K562 (cell line): ENCODE measurements around the gene PRR35. TPM values are rescaled to one million over a fixed set of nuclear protein-coding genes. Genes with fewer than 3 reads are reported as not detected.

ENCODE experiments used
- ATAC-seq: fragments of 200-7000 bp; cut with Tn5 transposase; 3 replicates; pipeline ENCODE4 v1.9.1; 2020; ENCODE audit warnings: moderate library complexity
- BruUV-seq: library from RNA; stranded (reverse); fragments of 400-500 nt; replicated peaks from 2 replicates; lab custom pipeline; 2021; lab: Mats Ljungman, UMichigan
- CTCF ChIA-PET: fragments of 300-600 bp; formaldehyde crosslinking; extraction: SDS; loops from one replicate; lab custom pipeline; 2021; ENCODE audit warnings: low intra/inter-chr PET ratio; lab: Yijun Ruan, JAX
- POLR2A ChIA-PET: fragments of 300-600, 350-650 bp; sonication (Branson Sonifier 250); formaldehyde crosslinking; extraction: SDS; loops from one replicate; lab custom pipeline; 2021; ENCODE audit warnings: antibody characterized with exemption, inconsistent platforms; lab: Yijun Ruan, JAX
- DNase-seq, 4 experiments: peaks; one replicate each; pipeline versions ENCODE4 v3.0.0 to v3.0.0-alpha.2; 2011 to 2018; ENCODE audit warnings: low spot score in 3 of 4, mixed read lengths in 3 of 4; ENCODE audit errors: extremely low read depth in 1 of 4
- FAIRE-seq: peaks from 2 replicates; lab custom pipeline; 2011; peaks lifted over from hg19 to GRCh38; lab: Jason Lieb, UNC
- H2AFZ ChIP-seq: 2 replicates; pipeline ENCODE4 v1.6.0; 2011; ENCODE audit warnings: low read depth, low read length, control low read depth, inconsistent platforms
- H3K27ac ChIP-seq: fragments of 200-600 bp; 3 replicates; pipeline ENCODE4 v1.8.0; 2011; ENCODE audit warnings: low read depth, mild to moderate bottlenecking, control low read depth, inconsistent platforms, low read length, moderate library complexity, mixed read lengths; ENCODE audit errors: extremely low read depth
- H3K27me3 ChIP-seq, 2 experiments: fragments of 300-600 bp in 1 of 2; 2 replicates in 1 of 2; 3 replicates in 1 of 2; pipeline versions ENCODE4 v1.6.0 to v1.8.0; 2011; ENCODE audit warnings: inconsistent platforms in 2 of 2, low read length in 2 of 2, mild to moderate bottlenecking in 1 of 2, mixed read lengths in 1 of 2, moderate library complexity in 1 of 2; ENCODE audit not compliant: control insufficient read depth in 2 of 2, insufficient read depth in 2 of 2
- H3K36me3 ChIP-seq: fragments of 300-600 bp; 3 replicates; pipeline ENCODE4 v1.8.0; 2011; ENCODE audit warnings: mild to moderate bottlenecking, low read length, inconsistent platforms; ENCODE audit not compliant: control insufficient read depth, insufficient read depth
- H3K4me1 ChIP-seq, 2 experiments: fragments of 200-600 bp in 1 of 2; replicated peaks in 1 of 2; 2 replicates in 1 of 2; 3 replicates in 1 of 2; pipeline versions ENCODE4 v1.5.1 to v1.8.0; 2011; ENCODE audit warnings: inconsistent platforms in 2 of 2, low read length in 2 of 2, mild to moderate bottlenecking in 1 of 2, mixed read lengths in 1 of 2, moderate library complexity in 1 of 2; ENCODE audit not compliant: control insufficient read depth in 2 of 2, insufficient read depth in 2 of 2
- H3K4me2 ChIP-seq: 2 replicates; pipeline ENCODE4 v1.6.1; 2011; ENCODE audit warnings: low read length, control low read depth, inconsistent platforms, mixed read lengths; ENCODE audit not compliant: insufficient read depth
- H3K4me3 ChIP-seq: fragments of 200-600 bp; sonication (generic), shearing (Covaris generic); 2 replicates; pipeline ENCODE4 v1.5.1; 2016; ENCODE audit warnings: control low read depth, inconsistent platforms
- H3K79me2 ChIP-seq: fragments of 200-600 bp; 3 replicates; pipeline ENCODE4 v1.8.0; 2011; ENCODE audit warnings: low read length, inconsistent platforms; ENCODE audit not compliant: control insufficient read depth, insufficient read depth
- H3K9ac ChIP-seq, 2 experiments: 2 replicates each; pipeline versions ENCODE4 v1.6.0 to v1.6.1; 2011; ENCODE audit warnings: low read depth in 2 of 2, low read length in 2 of 2, control low read depth in 1 of 2, inconsistent platforms in 1 of 2, mild to moderate bottlenecking in 1 of 2, mixed read lengths in 1 of 2; ENCODE audit not compliant: insufficient read depth in 1 of 2
- H3K9me1 ChIP-seq: one replicate; pipeline ENCODE4 v1.6.0; 2011; ENCODE audit warnings: inconsistent platforms, mild to moderate bottlenecking, low read length, moderate library complexity; ENCODE audit not compliant: control insufficient read depth, insufficient read depth
- H3K9me3 ChIP-seq: replicated peaks from 2 replicates; pipeline ENCODE4 v1.5.1; 2011; ENCODE audit warnings: low read depth, low read length, inconsistent platforms; ENCODE audit not compliant: control insufficient read depth, insufficient read depth
- H4K20me1 ChIP-seq: replicated peaks from 2 replicates; pipeline ENCODE4 v1.6.1; 2011; ENCODE audit warnings: low read length, inconsistent platforms, mixed read lengths; ENCODE audit not compliant: control insufficient read depth, insufficient read depth
- CHCHD3 ChIP-seq: fragments of 250-450 bp; sonication (Bioruptor Pico); IDR thresholded peaks from 2 replicates; pipeline ENCODE4 v2.1.2; 2022; ENCODE audit warnings: mild to moderate bottlenecking
- CTCF ChIP-seq, 3 experiments: IDR thresholded peaks in 2 of 3; conservative IDR thresholded peaks in 1 of 3; 2 replicates each; pipeline ENCODE4 v1.5.1; 2011 to 2012; ENCODE audit warnings: low read length in 3 of 3, mild to moderate bottlenecking in 3 of 3, control low read depth in 2 of 3, improper control_type of control experiment in 1 of 3, inconsistent platforms in 1 of 3, low read depth in 1 of 3, mixed read lengths in 1 of 3, moderate library complexity in 1 of 3; ENCODE audit not compliant: insufficient read depth in 2 of 3
- DNMT1 ChIP-seq: fragments of 450-650 bp; IDR thresholded peaks from 2 replicates; pipeline ENCODE4 v1.6.1; 2016; ENCODE audit warnings: antibody characterized with exemption, mild to moderate bottlenecking
- E2F6 ChIP-seq, 2 experiments: IDR thresholded peaks; 2 replicates each; pipeline ENCODE4 v1.6.1; 2011; ENCODE audit warnings: borderline replicate concordance in 1 of 2, control low read depth in 1 of 2, low read depth in 1 of 2, low read length in 1 of 2, mild to moderate bottlenecking in 1 of 2, mixed read lengths in 1 of 2, moderate library complexity in 1 of 2; ENCODE audit not compliant: insufficient read depth in 1 of 2, insufficient read length in 1 of 2, poor library complexity in 1 of 2, severe bottlenecking in 1 of 2; ENCODE audit errors: extremely low read depth in 1 of 2
- GTF2A2 ChIP-seq: IDR thresholded peaks from 2 replicates; pipeline ENCODE4 v1.6.1; 2016; ENCODE audit warnings: mild to moderate bottlenecking, missing genetic modification characterization, missing compliant biosample characterization
- MAFK ChIP-seq: IDR thresholded peaks from 2 replicates; pipeline ENCODE4 v1.6.1; 2011; ENCODE audit warnings: low read length, improper control_type of control experiment
- MTF1 ChIP-seq: fragments of 250-450 bp; sonication (Bioruptor Pico); IDR thresholded peaks from 2 replicates; pipeline ENCODE4 v1.9.0; 2021; ENCODE audit warnings: moderate library complexity, mild to moderate bottlenecking, inconsistent platforms, borderline replicate concordance
- POLR2A ChIP-seq: fragments of 450-650 bp; conservative IDR thresholded peaks from 2 replicates; pipeline ENCODE4 v1.6.1; 2016
- POLR2G ChIP-seq: fragments of 200-400 bp; formaldehyde crosslinking; IDR thresholded peaks from 2 replicates; pipeline ENCODE4 v1.6.1; 2017; ENCODE audit warnings: low read depth, mild to moderate bottlenecking, antibody characterized with exemption, low read length, moderate library complexity
- SIN3A ChIP-seq, 2 experiments: fragments of 150-350 bp in 1 of 2; IDR thresholded peaks; 2 replicates each; pipeline ENCODE4 v1.6.1; 2011 to 2016; ENCODE audit warnings: borderline replicate concordance in 2 of 2, low read depth in 2 of 2, low read length in 2 of 2, mild to moderate bottlenecking in 2 of 2, moderate library complexity in 2 of 2; ENCODE audit not compliant: control insufficient read depth in 1 of 2
- SUPT5H ChIP-seq: fragments of 450-650 bp; IDR thresholded peaks from 2 replicates; pipeline ENCODE4 v1.6.1; 2016
- ZBTB17 ChIP-seq: fragments of 450-650 bp; formaldehyde crosslinking; IDR thresholded peaks from 2 replicates; pipeline ENCODE4 v1.4.0; 2020; ENCODE audit warnings: mild to moderate bottlenecking
- ZBTB33 ChIP-seq: sonication (generic); formaldehyde crosslinking; IDR thresholded peaks from 2 replicates; pipeline ENCODE4 v1.8.1; 2023; ENCODE audit warnings: mild to moderate bottlenecking, missing genetic modification reagents
- ZNF263 ChIP-seq: sonication (generic); formaldehyde crosslinking; IDR thresholded peaks from 2 replicates; pipeline ENCODE4 v1.8.0; 2022; ENCODE audit warnings: mild to moderate bottlenecking, missing genetic modification reagents, borderline replicate concordance
- ZNF740 ChIP-seq, 3 experiments: fragments of 200-800 bp in 1 of 3; sonication (Bioruptor generic) in 1 of 3; sonication (generic) in 1 of 3; formaldehyde crosslinking in 1 of 3; IDR thresholded peaks; 2 replicates each; pipeline versions ENCODE4 v1.6.1 to v1.8.0; 2016 to 2022; ENCODE audit warnings: mild to moderate bottlenecking in 2 of 3, missing compliant biosample characterization in 2 of 3, missing genetic modification characterization in 2 of 3, missing genetic modification reagents in 1 of 3
- WGBS: fragments of 100-300 bp; shearing (Covaris generic); methylation state at CpG from one replicate; pipeline ENCODE4 v1.1.6; 2016; ENCODE audit warnings: low coverage, mixed read lengths; ENCODE audit not compliant: insufficient coverage; ENCODE audit errors: missing lambda C conversion rate; 5-methylcytosine and 5-hydroxymethylcytosine counted together
- in situ Hi-C: fragments of 300-500 bp; cut with MboI; formaldehyde crosslinking; loops from 4 replicates; pipeline ENCODE4 v1.15.0; 2018; ENCODE audit warnings: inconsistent platforms, mixed read lengths
- intact Hi-C: fragments of 100-400 bp; cut with micrococcal nuclease; formaldehyde crosslinking; loops from 2 replicates; pipeline ENCODE4 v1.14.2; 2022
- polyA plus RNA-seq, 8 experiments: library from polyadenylated mRNA; depleted of rRNA in 4 of 8; stranded (reverse) in 5 of 8; unstranded in 3 of 8; fragments of >200 nt; fragmentation: Nextera tagmentation in 2 of 8; fragmentation: Illumina TruSeq in 1 of 8; extraction: Ambion mirVana in 2 of 8; extraction: Trizol in 1 of 8; gene quantifications; 2 replicates each; pipeline versions ENCODE4 v1.2.1 to v1.2.3, GENCODE V29; 2011 to 2014; ENCODE audit warnings: inconsistent platforms in 1 of 8, missing spikeins in 1 of 8
- total RNA-seq, 7 experiments: library from RNA; depleted of rRNA in 6 of 7; stranded (reverse); fragments of >200 nt in 6 of 7; fragmentation: Illumina TruSeq in 2 of 7; extraction: Trizol in 2 of 7; gene quantifications; 2 replicates each; pipeline versions ENCODE4 v1.2.1 to v1.2.3, GENCODE V29; 2011 to 2021; ENCODE audit warnings: low replicate concordance in 1 of 7

PRR35 gene
- total and polyA plus RNA-seq, 9 of the 15 experiments (the other 6 are each of a cell fraction or from before 2014, with no cell fraction given), result 0.17 to 0.45 (median 0.21) TPM; not detected in 5

GRCh38 chr16:585351-585750 lies 25.2 kb downstream of the PRR35 start:
- Histone ChIP-seq H3K79me2 (peaks cover 25% of the 10 kb centered on the region), H3K27ac (no peak overlapping the region), H3K9me3 (no peaks in the 10 kb centered on the region), H4K20me1 (peaks cover 8% of the 10 kb centered on the region; the same call in 1 of the 2 replicates), H3K36me3 (peaks cover 7% of the 10 kb centered on the region; the same call in 1 of the 3 replicates), H3K9me1 (peaks cover 5% of the 10 kb centered on the region), H3K4me1 (peaks cover 9 to 75% of the 10 kb centered on the region in 2 experiments; a peak in 4 of 5 replicates), H3K4me2 (no peak overlapping the region), H3K4me3 (no peak overlapping the region), H2AFZ (no peak overlapping the region), H3K9ac (peak overlapping the region in 1 of 2 experiments; percentile 73; a peak in 2 of 4 replicates), H3K27me3 (no peaks in the 10 kb centered on the region)
- no peak for ATAC-seq
- ChIA-PET POLR2A (interaction anchor here (0.6 to 1.3 kb wide), 4 partner anchors 9 to 40 kb away, joined by 3 to 6 read pairs (median 4); no protein-coding TSS in a partner anchor), CTCF (no interaction called here)
- DNase-seq, result no peak
- BruUV-seq, result no TSS peak
- FAIRE-seq, result no peak
- in situ Hi-C loops, result no loop called here
- WGBS, result 25% methylated on average over 10 of the region's 10 CpGs
- intact Hi-C loops, result no loop called here
- TF ChIP-seq ZNF740 (CRISPR knock-in tag; IDR thresholded peaks at IDR 0.05), result peak; percentile 19; the same call in 1 of the 2 replicates
- TF ChIP-seq ZNF740 (tag; IDR thresholded peaks at IDR 0.05), result no peak
- 0 out of 6 replicates have a peak, but pooled peaks of 1 of the 3 experiments have one; percentile 18 for TF ChIP-seq CTCF (IDR thresholded peaks at IDR 0.05 in 2 of 3, conservative IDR thresholded peaks at IDR 0.05 in 1 of 3; ENCODE audit: insufficient read depth in 2 of 3, low read depth in 1 of 3, low read length in 3 of 3)
- TF ChIP-seq SUPT5H, result peak; percentile 21; the same call in 1 of the 2 replicates
- peak; percentile 8; the same call in 1 of the 2 replicates for TF ChIP-seq POLR2A
- no peak for TF ChIP-seq ZBTB17 (CRISPR knock-in tag)
- no peak for TF ChIP-seq MTF1 (CRISPR knock-in tag)
- no peak for TF ChIP-seq ZNF263
- peak; percentile 49; the same call in 1 of the 2 replicates for TF ChIP-seq ZBTB33
- TF ChIP-seq POLR2G, result peak; percentile 74
- no peak for TF ChIP-seq SIN3A (IDR thresholded peaks at IDR 0.05; ENCODE audit: borderline replicate concordance in 2 of 2, control insufficient read depth in 1 of 2, low read depth in 2 of 2, low read length in 2 of 2)
- no peak for TF ChIP-seq GTF2A2 (tag)
- TF ChIP-seq CHCHD3 (CRISPR knock-in tag), result no peak
- TF ChIP-seq DNMT1, result no peak
- no peak for TF ChIP-seq MAFK
- peak in 1 of 2 experiments; percentile 58 for TF ChIP-seq E2F6 (IDR thresholded peaks at IDR 0.05; ENCODE audit: borderline replicate concordance in 1 of 2, extremely low read depth in 1 of 2, insufficient read depth in 1 of 2, insufficient read length in 1 of 2, low read depth in 1 of 2, low read length in 1 of 2, poor library complexity in 1 of 2, severe bottlenecking in 1 of 2)
